Panc1 (cell line): Measurements from ENCODE around the gene ITPR3. TPM values are rescaled to one million over a fixed set of nuclear protein-coding genes. Genes with fewer than 3 reads are reported as not detected.

Experiments
- ATAC-seq: fragments of 200-7000 bp; cut with Tn5 transposase; 2 replicates; pipeline ENCODE4 v1.9.1; 2020; ENCODE audit warnings: mild to moderate bottlenecking, moderate library complexity
- BruUV-seq: library from RNA; stranded (reverse); fragments of 400-500 nt; replicated peaks from 2 replicates; lab custom pipeline; 2021; lab: Mats Ljungman, UMichigan
- CTCF ChIA-PET: fragments of 300-600 bp; sonication (Branson Sonifier 250); formaldehyde crosslinking; loops from one replicate; lab custom pipeline; 2022; ENCODE audit warnings: antibody characterized with exemption; lab: Charles Lee
- POLR2A ChIA-PET: fragments of 300-600 bp; sonication (Branson Sonifier 250); formaldehyde crosslinking; loops from one replicate; lab custom pipeline; 2022; ENCODE audit warnings: antibody characterized with exemption; lab: Charles Lee
- DNase-seq: peaks from one replicate; pipeline ENCODE4 v3.0.0-alpha.2; 2010; ENCODE audit warnings: low read depth, low spot score
- H3K27ac ChIP-seq: 2 replicates; pipeline ENCODE4 v1.5.1; 2011; ENCODE audit warnings: mild to moderate bottlenecking, low read length, inconsistent platforms
- H3K27me3 ChIP-seq: fragments of 200-500 bp; sonication (Bioruptor generic); 2 replicates; pipeline ENCODE4 v1.6.0; 2014; ENCODE audit warnings: low read length, inconsistent platforms; ENCODE audit not compliant: control insufficient read depth, insufficient read depth
- H3K36me3 ChIP-seq: fragments of 200-500 bp; sonication (Bioruptor generic); 2 replicates; pipeline ENCODE4 v1.5.1; 2014; ENCODE audit warnings: inconsistent platforms, mild to moderate bottlenecking, low read length, moderate library complexity; ENCODE audit not compliant: control insufficient read depth, insufficient read depth
- H3K4me1 ChIP-seq: 2 replicates; pipeline ENCODE4 v1.5.1; 2011; ENCODE audit warnings: inconsistent platforms, mild to moderate bottlenecking, low read length, moderate library complexity; ENCODE audit not compliant: control insufficient read depth, insufficient read depth
- H3K4me3 ChIP-seq, 2 experiments: 2 replicates each; pipeline ENCODE4 v1.5.1; 2011 to 2012; ENCODE audit warnings: low read depth in 2 of 2, low read length in 2 of 2, mild to moderate bottlenecking in 2 of 2, inconsistent platforms in 1 of 2, moderate library complexity in 1 of 2
- H3K9me3 ChIP-seq: fragments of 200-500 bp; sonication (Bioruptor generic); 2 replicates; pipeline ENCODE4 v1.5.1; 2014; ENCODE audit warnings: low read depth, mild to moderate bottlenecking, inconsistent platforms, low read length, moderate library complexity; ENCODE audit not compliant: control insufficient read depth, insufficient read depth
- POLR2AphosphoS5 ChIP-seq: IDR thresholded peaks from 2 replicates; pipeline ENCODE4 v1.6.1; 2012; ENCODE audit warnings: mild to moderate bottlenecking, low read depth, low read length, moderate library complexity
- SIN3A ChIP-seq: IDR thresholded peaks from 2 replicates; pipeline ENCODE4 v1.6.1; 2012; ENCODE audit warnings: low read depth, mild to moderate bottlenecking, low read length, moderate library complexity, borderline replicate concordance; ENCODE audit not compliant: insufficient read depth
- TCF7L2 ChIP-seq: IDR thresholded peaks from 2 replicates; pipeline ENCODE4 v1.6.1; 2011; ENCODE audit warnings: mild to moderate bottlenecking, low read depth, low read length, inconsistent platforms
- in situ Hi-C: cut with HindIII; loops from 2 replicates; pipeline ENCODE4 v1.10.0; 2016; ENCODE audit warnings: low sequenced_read_pairs, low pct_unique_long_range_greater_than_20kb
- intact Hi-C: fragments of 100-400 bp; cut with micrococcal nuclease; formaldehyde crosslinking; loops from one replicate; pipeline ENCODE4 v1.10.0; 2022; ENCODE audit not compliant: unreplicated experiment
- total RNA-seq: library from RNA; stranded (reverse); gene quantifications from one replicate; pipeline ENCODE4 v1.2.1, GENCODE V29; 2021; ENCODE audit not compliant: unreplicated experiment
- TF ChIP-seq, protein P1 (sequence below): fragments of 450-650 bp; IDR thresholded peaks from 2 replicates; pipeline ENCODE4 v1.5.1; 2017; ENCODE audit warnings: mild to moderate bottlenecking
- TF ChIP-seq, protein P2 (sequence below), 2 experiments: IDR thresholded peaks; 2 replicates each; pipeline ENCODE4 v1.6.1; 2011 to 2012; ENCODE audit warnings: low read depth in 2 of 2, control low read depth in 1 of 2, low read length in 1 of 2, mild to moderate bottlenecking in 1 of 2, moderate library complexity in 1 of 2; ENCODE audit not compliant: insufficient read depth in 1 of 2

The ITPR3 gene
- total RNA-seq, 1 experiment from 2014 or later = 65.8 TPM

DNA sequence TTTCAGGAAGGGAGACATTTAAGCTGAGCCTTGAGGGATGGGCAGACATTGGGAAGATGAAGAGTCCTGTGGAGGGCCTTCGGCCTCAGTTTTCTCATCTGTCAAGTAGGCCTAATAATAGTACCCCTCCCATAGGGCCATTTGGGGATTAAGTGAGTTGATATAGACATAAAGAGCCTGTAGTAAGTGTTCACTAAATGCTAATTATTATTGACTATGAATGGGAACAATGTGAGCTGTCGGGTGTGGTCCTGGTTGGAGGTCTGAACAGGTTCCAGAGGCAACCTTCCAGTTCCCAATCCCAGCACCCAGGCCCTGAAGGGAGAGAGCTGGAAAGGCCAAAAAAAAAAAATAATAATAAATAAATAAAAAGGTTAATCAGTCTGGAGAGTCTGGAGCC, 14.5 kb upstream of the ITPR3 start:
- in situ Hi-C loops (no loop called here), intact Hi-C loops (no loop called here)
- POLR2A ChIA-PET = no interaction called here
- CTCF ChIA-PET = interaction anchor here (0.7 to 2.1 kb wide), 3 partner anchors 17 to 94 kb away, joined by 4 to 13 read pairs (median 5); no protein-coding TSS in a partner anchor
- DNase-seq (no peak), ATAC-seq (no peak)
- H3K9me3 ChIP-seq = no peaks in the 10 kb centered on the region
- no peaks in the 10 kb centered on the region for H3K27me3 ChIP-seq
- no peak overlapping the region for H3K4me3 ChIP-seq
- H3K36me3 ChIP-seq = no peaks in the 10 kb centered on the region
- H3K4me1 ChIP-seq = peaks cover 27% of the 10 kb centered on the region
- H3K27ac ChIP-seq = no peak overlapping the region
- BruUV-seq = no TSS peak
- TF ChIP-seq SIN3A = no peak
- TF ChIP-seq, protein P1, sequence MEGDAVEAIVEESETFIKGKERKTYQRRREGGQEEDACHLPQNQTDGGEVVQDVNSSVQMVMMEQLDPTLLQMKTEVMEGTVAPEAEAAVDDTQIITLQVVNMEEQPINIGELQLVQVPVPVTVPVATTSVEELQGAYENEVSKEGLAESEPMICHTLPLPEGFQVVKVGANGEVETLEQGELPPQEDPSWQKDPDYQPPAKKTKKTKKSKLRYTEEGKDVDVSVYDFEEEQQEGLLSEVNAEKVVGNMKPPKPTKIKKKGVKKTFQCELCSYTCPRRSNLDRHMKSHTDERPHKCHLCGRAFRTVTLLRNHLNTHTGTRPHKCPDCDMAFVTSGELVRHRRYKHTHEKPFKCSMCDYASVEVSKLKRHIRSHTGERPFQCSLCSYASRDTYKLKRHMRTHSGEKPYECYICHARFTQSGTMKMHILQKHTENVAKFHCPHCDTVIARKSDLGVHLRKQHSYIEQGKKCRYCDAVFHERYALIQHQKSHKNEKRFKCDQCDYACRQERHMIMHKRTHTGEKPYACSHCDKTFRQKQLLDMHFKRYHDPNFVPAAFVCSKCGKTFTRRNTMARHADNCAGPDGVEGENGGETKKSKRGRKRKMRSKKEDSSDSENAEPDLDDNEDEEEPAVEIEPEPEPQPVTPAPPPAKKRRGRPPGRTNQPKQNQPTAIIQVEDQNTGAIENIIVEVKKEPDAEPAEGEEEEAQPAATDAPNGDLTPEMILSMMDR = no peak
- no peak for TF ChIP-seq TCF7L2
- no peak for TF ChIP-seq POLR2AphosphoS5
- TF ChIP-seq, protein P2, sequence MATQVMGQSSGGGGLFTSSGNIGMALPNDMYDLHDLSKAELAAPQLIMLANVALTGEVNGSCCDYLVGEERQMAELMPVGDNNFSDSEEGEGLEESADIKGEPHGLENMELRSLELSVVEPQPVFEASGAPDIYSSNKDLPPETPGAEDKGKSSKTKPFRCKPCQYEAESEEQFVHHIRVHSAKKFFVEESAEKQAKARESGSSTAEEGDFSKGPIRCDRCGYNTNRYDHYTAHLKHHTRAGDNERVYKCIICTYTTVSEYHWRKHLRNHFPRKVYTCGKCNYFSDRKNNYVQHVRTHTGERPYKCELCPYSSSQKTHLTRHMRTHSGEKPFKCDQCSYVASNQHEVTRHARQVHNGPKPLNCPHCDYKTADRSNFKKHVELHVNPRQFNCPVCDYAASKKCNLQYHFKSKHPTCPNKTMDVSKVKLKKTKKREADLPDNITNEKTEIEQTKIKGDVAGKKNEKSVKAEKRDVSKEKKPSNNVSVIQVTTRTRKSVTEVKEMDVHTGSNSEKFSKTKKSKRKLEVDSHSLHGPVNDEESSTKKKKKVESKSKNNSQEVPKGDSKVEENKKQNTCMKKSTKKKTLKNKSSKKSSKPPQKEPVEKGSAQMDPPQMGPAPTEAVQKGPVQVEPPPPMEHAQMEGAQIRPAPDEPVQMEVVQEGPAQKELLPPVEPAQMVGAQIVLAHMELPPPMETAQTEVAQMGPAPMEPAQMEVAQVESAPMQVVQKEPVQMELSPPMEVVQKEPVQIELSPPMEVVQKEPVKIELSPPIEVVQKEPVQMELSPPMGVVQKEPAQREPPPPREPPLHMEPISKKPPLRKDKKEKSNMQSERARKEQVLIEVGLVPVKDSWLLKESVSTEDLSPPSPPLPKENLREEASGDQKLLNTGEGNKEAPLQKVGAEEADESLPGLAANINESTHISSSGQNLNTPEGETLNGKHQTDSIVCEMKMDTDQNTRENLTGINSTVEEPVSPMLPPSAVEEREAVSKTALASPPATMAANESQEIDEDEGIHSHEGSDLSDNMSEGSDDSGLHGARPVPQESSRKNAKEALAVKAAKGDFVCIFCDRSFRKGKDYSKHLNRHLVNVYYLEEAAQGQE (IDR thresholded peaks at IDR 0.05; ENCODE audit: insufficient read depth in 1 of 2, low read depth in 2 of 2, low read length in 1 of 2) = no peak

DNA sequence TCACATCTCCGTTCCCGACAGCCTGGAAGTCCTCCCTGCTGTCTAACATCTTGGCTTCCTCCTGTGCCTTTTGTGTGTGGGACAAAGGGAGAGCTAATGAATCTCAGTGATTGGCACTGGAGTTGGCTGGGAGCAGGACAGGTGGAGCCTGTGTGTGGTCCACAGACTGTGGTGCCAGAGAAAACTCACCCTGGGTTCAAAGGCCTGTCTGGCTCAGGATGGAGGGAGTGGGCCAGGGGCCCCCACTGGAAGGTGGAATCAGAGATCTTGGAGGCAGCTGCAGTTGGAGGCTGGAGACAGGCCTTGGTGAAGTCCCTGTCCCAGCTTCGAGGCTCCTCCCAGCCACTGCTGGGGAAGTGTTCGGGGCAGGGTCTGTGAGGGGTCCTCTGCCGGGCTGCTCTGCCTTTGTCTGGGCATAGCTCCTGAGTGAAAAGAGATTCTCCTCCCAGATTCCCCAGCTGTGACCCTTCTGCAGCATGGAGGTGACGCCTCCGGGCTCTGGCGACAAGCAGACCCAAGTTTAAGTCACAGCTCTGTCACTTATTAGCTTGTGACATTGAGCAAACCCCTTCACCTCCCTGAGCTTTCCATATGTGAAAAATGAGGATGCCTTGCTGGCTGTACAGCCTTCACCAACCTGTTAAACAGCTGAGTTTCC, 13.9 kb upstream of the ITPR3 start:
- no peak; the same call in 1 of the 2 replicates for ATAC-seq
- no peak for DNase-seq
- no peaks in the 10 kb centered on the region for H3K27me3 ChIP-seq
- intact Hi-C loops (no loop called here), in situ Hi-C loops (no loop called here)
- peaks cover 27% of the 10 kb centered on the region for H3K4me1 ChIP-seq
- TF ChIP-seq, protein P2 (IDR thresholded peaks at IDR 0.05; ENCODE audit: insufficient read depth in 1 of 2, low read depth in 2 of 2, low read length in 1 of 2) = no peak
- TF ChIP-seq, protein P1 = no peak
- TF ChIP-seq POLR2AphosphoS5 = no peak
- TF ChIP-seq SIN3A = no peak
- no peak for TF ChIP-seq TCF7L2
- CTCF ChIA-PET = interaction anchor here (0.6 to 2.1 kb wide), 4 partner anchors 17 to 541 kb away, joined by 3 to 13 read pairs (median 4); no protein-coding TSS in a partner anchor
- H3K36me3 ChIP-seq = no peaks in the 10 kb centered on the region
- no peak overlapping the region for H3K4me3 ChIP-seq
- POLR2A ChIA-PET = interaction anchor here (0.6 kb wide), 2 partner anchors 11 to 529 kb away, joined by 4 to 9 read pairs; no protein-coding TSS in a partner anchor
- no peak overlapping the region; the same call in 1 of the 2 replicates for H3K27ac ChIP-seq
- no peaks in the 10 kb centered on the region for H3K9me3 ChIP-seq
- BruUV-seq = no TSS peak
